Loucy (cell line): ENCODE results near the gene TF.

ENCODE experiments used
- EZH2phosphoT487 ChIP-seq: fragments of 200-600 bp; IDR thresholded peaks from 2 replicates; pipeline ENCODE4 v1.6.1; 2018; ENCODE audit warnings: antibody characterized with exemption, mild to moderate bottlenecking, moderate library complexity, borderline replicate concordance
- TF ChIP-seq, protein P1 (sequence below): fragments of 200-600 bp; sonication (generic); conservative IDR thresholded peaks from 2 replicates; pipeline ENCODE4 v1.5.1; 2014; ENCODE audit warnings: mild to moderate bottlenecking, antibody characterized with exemption, low read length

DNA sequence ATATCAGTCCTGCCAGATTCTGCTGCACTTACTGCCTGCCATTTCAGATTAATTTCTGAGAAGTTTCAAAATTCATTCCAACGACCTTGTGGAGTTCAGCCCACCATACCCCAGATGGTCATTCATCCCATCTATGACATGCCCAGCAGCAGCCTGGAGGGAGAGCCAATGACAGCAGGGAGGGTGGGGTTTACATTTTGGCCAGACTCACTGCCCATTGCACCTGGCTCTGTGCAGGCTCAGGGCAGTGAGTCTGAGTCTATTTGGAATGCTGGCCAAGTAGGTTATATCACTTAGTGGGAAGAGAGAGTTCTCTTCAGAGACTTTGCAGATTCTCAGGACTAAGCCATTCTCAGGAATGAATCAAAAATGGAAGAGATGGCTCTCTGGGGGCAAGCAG lies 80.9 kb downstream of the TF start:
- TF ChIP-seq, protein P1, sequence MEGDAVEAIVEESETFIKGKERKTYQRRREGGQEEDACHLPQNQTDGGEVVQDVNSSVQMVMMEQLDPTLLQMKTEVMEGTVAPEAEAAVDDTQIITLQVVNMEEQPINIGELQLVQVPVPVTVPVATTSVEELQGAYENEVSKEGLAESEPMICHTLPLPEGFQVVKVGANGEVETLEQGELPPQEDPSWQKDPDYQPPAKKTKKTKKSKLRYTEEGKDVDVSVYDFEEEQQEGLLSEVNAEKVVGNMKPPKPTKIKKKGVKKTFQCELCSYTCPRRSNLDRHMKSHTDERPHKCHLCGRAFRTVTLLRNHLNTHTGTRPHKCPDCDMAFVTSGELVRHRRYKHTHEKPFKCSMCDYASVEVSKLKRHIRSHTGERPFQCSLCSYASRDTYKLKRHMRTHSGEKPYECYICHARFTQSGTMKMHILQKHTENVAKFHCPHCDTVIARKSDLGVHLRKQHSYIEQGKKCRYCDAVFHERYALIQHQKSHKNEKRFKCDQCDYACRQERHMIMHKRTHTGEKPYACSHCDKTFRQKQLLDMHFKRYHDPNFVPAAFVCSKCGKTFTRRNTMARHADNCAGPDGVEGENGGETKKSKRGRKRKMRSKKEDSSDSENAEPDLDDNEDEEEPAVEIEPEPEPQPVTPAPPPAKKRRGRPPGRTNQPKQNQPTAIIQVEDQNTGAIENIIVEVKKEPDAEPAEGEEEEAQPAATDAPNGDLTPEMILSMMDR, result no peak
- no peak for TF ChIP-seq EZH2phosphoT487
